Keratinocyte (primary cell): ENCODE data around the gene PSMC3. TPM values are rescaled to one million over a fixed set of nuclear protein-coding genes. Genes with fewer than 3 reads are reported as not detected.

ENCODE experiments used
- DNase-seq: peaks from one replicate; pipeline ENCODE4 v3.0.0-alpha.2; 2011; ENCODE audit warnings: low read depth, missing footprints, low spot score
- FAIRE-seq: peaks from 2 replicates; lab custom pipeline; 2011; peaks lifted over from hg19 to GRCh38; lab: Jason Lieb, UNC
- H2AFZ ChIP-seq: 2 replicates; pipeline ENCODE4 v1.6.0; 2012; ENCODE audit warnings: low read length, control low read depth, inconsistent platforms; ENCODE audit not compliant: control insufficient read depth
- H3K27ac ChIP-seq: 2 replicates; pipeline ENCODE4 v1.5.1; 2011; ENCODE audit warnings: low read length; ENCODE audit not compliant: control insufficient read depth, insufficient read depth
- H3K27me3 ChIP-seq: 3 replicates; pipeline ENCODE4 v1.6.0; 2011; ENCODE audit warnings: low read length; ENCODE audit not compliant: control insufficient read depth, insufficient read depth; ENCODE audit errors: extremely low read depth
- H3K36me3 ChIP-seq, 2 experiments: 2 replicates in 1 of 2; 3 replicates in 1 of 2; pipeline ENCODE4 v1.5.1; 2011; ENCODE audit warnings: low read length in 2 of 2, mild to moderate bottlenecking in 1 of 2; ENCODE audit not compliant: control insufficient read depth in 2 of 2, insufficient read depth in 2 of 2; ENCODE audit errors: extremely low read depth in 1 of 2
- H3K4me1 ChIP-seq: 3 replicates; pipeline ENCODE4 v1.5.1; 2011; ENCODE audit warnings: low read length; ENCODE audit not compliant: control insufficient read depth, insufficient read depth; ENCODE audit errors: extremely low read depth
- H3K4me2 ChIP-seq: 3 replicates; pipeline ENCODE4 v1.6.0; 2011; ENCODE audit warnings: low read depth, low read length; ENCODE audit not compliant: control insufficient read depth, insufficient read depth; ENCODE audit errors: extremely low read depth
- H3K4me3 ChIP-seq, 3 experiments: fragments of 200-600 bp in 1 of 3; sonication (generic) in 1 of 3; 2 replicates in 2 of 3; 3 replicates in 1 of 3; pipeline ENCODE4 v1.5.1; 2011 to 2016; ENCODE audit warnings: low read length in 3 of 3, mild to moderate bottlenecking in 3 of 3, control low read depth in 2 of 3, inconsistent platforms in 1 of 3, low read depth in 1 of 3, mixed read lengths in 1 of 3, mixed run types in 1 of 3, moderate library complexity in 1 of 3; ENCODE audit not compliant: control insufficient read depth in 2 of 3, insufficient read depth in 2 of 3; ENCODE audit errors: extremely low read depth in 1 of 3
- H3K79me2 ChIP-seq: 2 replicates; pipeline ENCODE4 v1.6.0; 2012; ENCODE audit warnings: low read length; ENCODE audit not compliant: control insufficient read depth, insufficient read depth
- H3K9ac ChIP-seq: 3 replicates; pipeline ENCODE4 v1.6.0; 2011; ENCODE audit warnings: low read length; ENCODE audit not compliant: control insufficient read depth, insufficient read depth; ENCODE audit errors: extremely low read depth
- H3K9me1 ChIP-seq: 3 replicates; pipeline ENCODE4 v1.6.0; 2011; ENCODE audit warnings: low read length; ENCODE audit not compliant: control insufficient read depth, insufficient read depth; ENCODE audit errors: extremely low read depth
- H3K9me3 ChIP-seq: 2 replicates; pipeline ENCODE4 v1.5.1; 2012; ENCODE audit warnings: low read depth, low read length; ENCODE audit not compliant: control insufficient read depth
- H4K20me1 ChIP-seq: 3 replicates; pipeline ENCODE4 v1.6.0; 2011; ENCODE audit warnings: low read length; ENCODE audit not compliant: control insufficient read depth, insufficient read depth; ENCODE audit errors: extremely low read depth
- CTCF ChIP-seq, 3 experiments: IDR thresholded peaks in 1 of 3; conservative IDR thresholded peaks in 1 of 3; optimal IDR thresholded peaks in 1 of 3; 2 replicates in 2 of 3; 3 replicates in 1 of 3; pipeline versions ENCODE3 to v1.5.1; 2011; ENCODE audit warnings: low read length in 3 of 3, mild to moderate bottlenecking in 3 of 3, moderate library complexity in 2 of 3, control low read depth in 1 of 3, inconsistent platforms in 1 of 3; ENCODE audit not compliant: insufficient read depth in 2 of 3; ENCODE audit errors: extremely low read depth in 1 of 3
- EZH2 ChIP-seq: IDR thresholded peaks from one replicate; pipeline ENCODE4 v1.6.1; 2012; ENCODE audit warnings: inconsistent platforms, mild to moderate bottlenecking, low read length, moderate library complexity
- dilution Hi-C: fragments of 300-500 bp; cut with MboI; formaldehyde crosslinking; loops from one replicate; pipeline ENCODE4 v1.7.0; 2020; ENCODE audit warnings: low sequenced_read_pairs; ENCODE audit not compliant: extremely low pct_ligation_motif_present
- polyA plus RNA-seq, 5 experiments: library from polyadenylated mRNA; depleted of rRNA in 3 of 5; stranded (reverse) in 3 of 5; stranded (forward) in 1 of 5; unstranded in 1 of 5; fragments of >200 nt; gene quantifications; 1 replicate in 1 of 5; 2 replicates in 3 of 5; 3 replicates in 1 of 5; pipeline versions ENCODE4 v1.2.1 to v1.2.3, GENCODE V29; 2011 to 2012; ENCODE audit warnings: missing spikeins in 2 of 5, low read depth in 1 of 5, low replicate concordance in 1 of 5

Gene PSMC3
- polyA plus RNA-seq, 1 donor (not counting 4 experiments of a cell fraction or from before 2014, with no cell fraction given) = 172 TPM

- Histone ChIP-seq H3K9me1 (no peaks in the 10 kb centered on the region), H3K9ac (no peak overlapping the region), H4K20me1 (peaks cover 7% of the 10 kb centered on the region), H3K9me3 (no peaks in the 10 kb centered on the region), H3K36me3 (peaks cover 32 to 54% of the 10 kb centered on the region in 2 experiments), H3K79me2 (peaks cover 20% of the 10 kb centered on the region), H2AFZ (no peak overlapping the region), H3K4me2 (no peak overlapping the region), H3K27ac (no peak overlapping the region), H3K4me3 (no peak overlapping the region), H3K4me1 (peaks cover 33% of the 10 kb centered on the region), H3K27me3 (no peaks in the 10 kb centered on the region)
- FAIRE-seq (no peak), DNase-seq (no peak)
- dilution Hi-C loops = no loop called here
- TF ChIP-seq CTCF (optimal IDR thresholded peaks at IDR 0.05 in 1 of 3, IDR thresholded peaks at IDR 0.05 in 1 of 3, conservative IDR thresholded peaks at IDR 0.05 in 1 of 3; ENCODE audit: extremely low read depth in 1 of 3, insufficient read depth in 2 of 3, low read length in 3 of 3) (no peak), EZH2 (no peak)
Measured at GRCh38 chr11:47414685-47415070, 11.6 kb downstream of the PSMC3 start.

GRCh38 chr11:47413908-47414684 is 12.1 kb downstream of the PSMC3 start:
- no peak overlapping the region for H3K27ac ChIP-seq
- no peaks in the 10 kb centered on the region for H3K27me3 ChIP-seq
- dilution Hi-C loops = no loop called here
- no peak for DNase-seq
- FAIRE-seq = no peak
- peaks cover 33% of the 10 kb centered on the region for H3K4me1 ChIP-seq
- TF ChIP-seq CTCF (optimal IDR thresholded peaks at IDR 0.05 in 1 of 3, IDR thresholded peaks at IDR 0.05 in 1 of 3, conservative IDR thresholded peaks at IDR 0.05 in 1 of 3; ENCODE audit: extremely low read depth in 1 of 3, insufficient read depth in 2 of 3, low read length in 3 of 3) (no peak), EZH2 (no peak)
- no peak overlapping the region for H2AFZ ChIP-seq
- peaks cover 30 to 49% of the 10 kb centered on the region in 2 experiments for H3K36me3 ChIP-seq
- H3K79me2 ChIP-seq = peaks cover 25% of the 10 kb centered on the region
- H3K4me2 ChIP-seq = no peak overlapping the region
- H3K9me3 ChIP-seq = no peaks in the 10 kb centered on the region
- no peak overlapping the region for H3K9ac ChIP-seq
- no peaks in the 10 kb centered on the region for H3K9me1 ChIP-seq
- peaks cover 7% of the 10 kb centered on the region for H4K20me1 ChIP-seq
- no peak overlapping the region for H3K4me3 ChIP-seq
